K562 (cell line): ENCODE results near the gene SOX12. TPM values are rescaled to one million over a fixed set of nuclear protein-coding genes. Genes with fewer than 3 reads are reported as not detected.

ENCODE experiments used
- ATAC-seq: fragments of 200-7000 bp; cut with Tn5 transposase; 3 replicates; pipeline ENCODE4 v1.9.1; 2020; ENCODE audit warnings: moderate library complexity
- BruUV-seq: library from RNA; stranded (reverse); fragments of 400-500 nt; replicated peaks from 2 replicates; lab custom pipeline; 2021; lab: Mats Ljungman, UMichigan
- CTCF ChIA-PET: fragments of 300-600 bp; formaldehyde crosslinking; extraction: SDS; loops from one replicate; lab custom pipeline; 2021; ENCODE audit warnings: low intra/inter-chr PET ratio; lab: Yijun Ruan, JAX
- POLR2A ChIA-PET: fragments of 300-600, 350-650 bp; sonication (Branson Sonifier 250); formaldehyde crosslinking; extraction: SDS; loops from one replicate; lab custom pipeline; 2021; ENCODE audit warnings: antibody characterized with exemption, inconsistent platforms; lab: Yijun Ruan, JAX
- DNase-seq, 4 experiments: peaks; one replicate each; pipeline versions ENCODE4 v3.0.0 to v3.0.0-alpha.2; 2011 to 2018; ENCODE audit warnings: low spot score in 3 of 4, mixed read lengths in 3 of 4; ENCODE audit errors: extremely low read depth in 1 of 4
- FAIRE-seq: peaks from 2 replicates; lab custom pipeline; 2011; peaks lifted over from hg19 to GRCh38; lab: Jason Lieb, UNC
- H2AFZ ChIP-seq: 2 replicates; pipeline ENCODE4 v1.6.0; 2011; ENCODE audit warnings: low read depth, low read length, control low read depth, inconsistent platforms
- H3K27ac ChIP-seq: fragments of 200-600 bp; 3 replicates; pipeline ENCODE4 v1.8.0; 2011; ENCODE audit warnings: low read depth, mild to moderate bottlenecking, control low read depth, inconsistent platforms, low read length, moderate library complexity, mixed read lengths; ENCODE audit errors: extremely low read depth
- H3K27me3 ChIP-seq, 2 experiments: fragments of 300-600 bp in 1 of 2; 2 replicates in 1 of 2; 3 replicates in 1 of 2; pipeline versions ENCODE4 v1.6.0 to v1.8.0; 2011; ENCODE audit warnings: inconsistent platforms in 2 of 2, low read length in 2 of 2, mild to moderate bottlenecking in 1 of 2, mixed read lengths in 1 of 2, moderate library complexity in 1 of 2; ENCODE audit not compliant: control insufficient read depth in 2 of 2, insufficient read depth in 2 of 2
- H3K36me3 ChIP-seq: fragments of 300-600 bp; 3 replicates; pipeline ENCODE4 v1.8.0; 2011; ENCODE audit warnings: mild to moderate bottlenecking, low read length, inconsistent platforms; ENCODE audit not compliant: control insufficient read depth, insufficient read depth
- H3K4me1 ChIP-seq, 2 experiments: fragments of 200-600 bp in 1 of 2; replicated peaks in 1 of 2; 2 replicates in 1 of 2; 3 replicates in 1 of 2; pipeline versions ENCODE4 v1.5.1 to v1.8.0; 2011; ENCODE audit warnings: inconsistent platforms in 2 of 2, low read length in 2 of 2, mild to moderate bottlenecking in 1 of 2, mixed read lengths in 1 of 2, moderate library complexity in 1 of 2; ENCODE audit not compliant: control insufficient read depth in 2 of 2, insufficient read depth in 2 of 2
- H3K4me2 ChIP-seq: 2 replicates; pipeline ENCODE4 v1.6.1; 2011; ENCODE audit warnings: low read length, control low read depth, inconsistent platforms, mixed read lengths; ENCODE audit not compliant: insufficient read depth
- H3K4me3 ChIP-seq: fragments of 200-600 bp; sonication (generic), shearing (Covaris generic); 2 replicates; pipeline ENCODE4 v1.5.1; 2016; ENCODE audit warnings: control low read depth, inconsistent platforms
- H3K79me2 ChIP-seq: fragments of 200-600 bp; 3 replicates; pipeline ENCODE4 v1.8.0; 2011; ENCODE audit warnings: low read length, inconsistent platforms; ENCODE audit not compliant: control insufficient read depth, insufficient read depth
- H3K9ac ChIP-seq, 2 experiments: 2 replicates each; pipeline versions ENCODE4 v1.6.0 to v1.6.1; 2011; ENCODE audit warnings: low read depth in 2 of 2, low read length in 2 of 2, control low read depth in 1 of 2, inconsistent platforms in 1 of 2, mild to moderate bottlenecking in 1 of 2, mixed read lengths in 1 of 2; ENCODE audit not compliant: insufficient read depth in 1 of 2
- H3K9me1 ChIP-seq: one replicate; pipeline ENCODE4 v1.6.0; 2011; ENCODE audit warnings: inconsistent platforms, mild to moderate bottlenecking, low read length, moderate library complexity; ENCODE audit not compliant: control insufficient read depth, insufficient read depth
- H3K9me3 ChIP-seq: replicated peaks from 2 replicates; pipeline ENCODE4 v1.5.1; 2011; ENCODE audit warnings: low read depth, low read length, inconsistent platforms; ENCODE audit not compliant: control insufficient read depth, insufficient read depth
- H4K20me1 ChIP-seq: replicated peaks from 2 replicates; pipeline ENCODE4 v1.6.1; 2011; ENCODE audit warnings: low read length, inconsistent platforms, mixed read lengths; ENCODE audit not compliant: control insufficient read depth, insufficient read depth
- CEBPB ChIP-seq: fragments of 450-650 bp; IDR thresholded peaks from 2 replicates; pipeline ENCODE4 v1.6.1; 2016; ENCODE audit warnings: missing genetic modification characterization, missing compliant biosample characterization
- CEBPG ChIP-seq, 3 experiments: fragments of 200-800 bp in 1 of 3; sonication (Bioruptor generic) in 1 of 3; sonication (generic) in 1 of 3; formaldehyde crosslinking in 1 of 3; IDR thresholded peaks in 2 of 3; conservative IDR thresholded peaks in 1 of 3; 2 replicates each; pipeline versions ENCODE4 v1.6.1 to v1.8.0; 2016 to 2022; ENCODE audit warnings: missing compliant biosample characterization in 2 of 3, missing genetic modification characterization in 2 of 3, mild to moderate bottlenecking in 1 of 3, missing genetic modification reagents in 1 of 3
- KLF6 ChIP-seq: fragments of 250-450 bp; sonication (Bioruptor Pico); IDR thresholded peaks from 2 replicates; pipeline ENCODE4 v1.4.0; 2020; ENCODE audit warnings: mild to moderate bottlenecking, moderate library complexity, borderline replicate concordance
- MYC ChIP-seq, 2 experiments: fragments of 250-450 bp in 1 of 2; sonication (Bioruptor Pico) in 1 of 2; IDR thresholded peaks; 2 replicates each; pipeline versions ENCODE4 v1.5.1 to v1.6.1; 2012 to 2021; ENCODE audit warnings: low read depth in 2 of 2, borderline replicate concordance in 1 of 2, improper control_type of control experiment in 1 of 2, low read length in 1 of 2, mild to moderate bottlenecking in 1 of 2, moderate library complexity in 1 of 2
- NFRKB ChIP-seq: fragments of 450-650 bp; IDR thresholded peaks from 2 replicates; pipeline ENCODE4 v1.6.1; 2016; ENCODE audit warnings: low read depth
- POLR2H ChIP-seq: IDR thresholded peaks from 2 replicates; pipeline ENCODE4 v1.6.1; 2016; ENCODE audit warnings: missing genetic modification characterization, low read depth, mild to moderate bottlenecking, control low read depth, missing compliant biosample characterization, moderate library complexity
- TEAD2 ChIP-seq: fragments of 450-650 bp; IDR thresholded peaks from 2 replicates; pipeline ENCODE4 v1.6.1; 2016; ENCODE audit warnings: missing genetic modification characterization, control low read depth, missing compliant biosample characterization
- ZFP30 ChIP-seq: fragments of 250-450 bp; sonication (Bioruptor Pico); IDR thresholded peaks from 2 replicates; pipeline ENCODE4 v1.8.0; 2022; ENCODE audit warnings: moderate library complexity, mild to moderate bottlenecking, inconsistent platforms, borderline replicate concordance
- ZNF398 ChIP-seq: fragments of 250-450 bp; sonication (Bioruptor Pico); IDR thresholded peaks from 2 replicates; pipeline ENCODE4 v1.8.0; 2021; ENCODE audit warnings: moderate library complexity, mild to moderate bottlenecking, inconsistent platforms
- ZNF592 ChIP-seq: fragments of 450-650 bp; IDR thresholded peaks from 2 replicates; pipeline ENCODE4 v1.6.1; 2017; ENCODE audit warnings: antibody characterized with exemption, mild to moderate bottlenecking
- WGBS: fragments of 100-300 bp; shearing (Covaris generic); methylation state at CpG from one replicate; pipeline ENCODE4 v1.1.6; 2016; ENCODE audit warnings: low coverage, mixed read lengths; ENCODE audit not compliant: insufficient coverage; ENCODE audit errors: missing lambda C conversion rate; 5-methylcytosine and 5-hydroxymethylcytosine counted together
- in situ Hi-C: fragments of 300-500 bp; cut with MboI; formaldehyde crosslinking; loops from 4 replicates; pipeline ENCODE4 v1.15.0; 2018; ENCODE audit warnings: inconsistent platforms, mixed read lengths
- intact Hi-C: fragments of 100-400 bp; cut with micrococcal nuclease; formaldehyde crosslinking; loops from 2 replicates; pipeline ENCODE4 v1.14.2; 2022
- polyA plus RNA-seq, 8 experiments: library from polyadenylated mRNA; depleted of rRNA in 4 of 8; stranded (reverse) in 5 of 8; unstranded in 3 of 8; fragments of >200 nt; fragmentation: Nextera tagmentation in 2 of 8; fragmentation: Illumina TruSeq in 1 of 8; extraction: Ambion mirVana in 2 of 8; extraction: Trizol in 1 of 8; gene quantifications; 2 replicates each; pipeline versions ENCODE4 v1.2.1 to v1.2.3, GENCODE V29; 2011 to 2014; ENCODE audit warnings: inconsistent platforms in 1 of 8, missing spikeins in 1 of 8
- total RNA-seq, 7 experiments: library from RNA; depleted of rRNA in 6 of 7; stranded (reverse); fragments of >200 nt in 6 of 7; fragmentation: Illumina TruSeq in 2 of 7; extraction: Trizol in 2 of 7; gene quantifications; 2 replicates each; pipeline versions ENCODE4 v1.2.1 to v1.2.3, GENCODE V29; 2011 to 2021; ENCODE audit warnings: low replicate concordance in 1 of 7

Gene SOX12
- total and polyA plus RNA-seq, 9 of the 15 experiments (the other 6 are each of a cell fraction or from before 2014, with no cell fraction given): 0.42 to 26.3 (median 2.6) TPM

- Histone ChIP-seq H2AFZ (0 out of 2 replicates have a peak overlapping the region, but pooled peaks have one; percentile 9), H4K20me1 (no peaks in the 10 kb centered on the region), H3K27me3 (no peaks in the 10 kb centered on the region), H3K9me3 (no peaks in the 10 kb centered on the region)
- WGBS: 85% methylated on average over 4 of the region's 4 CpGs
- peak; percentile 47; the same call in 1 of the 2 replicates for TF ChIP-seq ZNF592
- TF ChIP-seq CEBPB (tag): peak; percentile 39; the same call in 1 of the 2 replicates
- no peak for TF ChIP-seq MYC (IDR thresholded peaks at IDR 0.05; ENCODE audit: low read depth, low read length)
- 0 out of 2 replicates have a peak, but pooled peaks have one; percentile 43 for TF ChIP-seq MYC (CRISPR knock-in tag; IDR thresholded peaks at IDR 0.05; ENCODE audit: borderline replicate concordance, low read depth)
- peak; percentile 20; the same call in 1 of the 2 replicates for TF ChIP-seq NFRKB
- TF ChIP-seq CEBPG (CRISPR knock-in tag; IDR thresholded peaks at IDR 0.05): no peak
- peak in 1 of 2 experiments; percentile 48; a peak in 1 of 4 replicates for TF ChIP-seq CEBPG (tag; conservative IDR thresholded peaks at IDR 0.05 in 1 of 2, IDR thresholded peaks at IDR 0.05 in 1 of 2)
- 0 out of 2 replicates have a peak, but pooled peaks have one; percentile 18 for TF ChIP-seq ZNF398 (CRISPR knock-in tag)
- no peak for TF ChIP-seq POLR2H (tag)
- no peak for TF ChIP-seq ZFP30 (CRISPR knock-in tag)
- TF ChIP-seq TEAD2 (tag): 0 out of 2 replicates have a peak, but pooled peaks have one; percentile 4
- 0 out of 2 replicates have a peak, but pooled peaks have one; percentile 53 for TF ChIP-seq KLF6 (CRISPR knock-in tag)
- TF ChIP-seq, all 486 proteins: peak for 8
- in situ Hi-C loops: no loop called here
- H3K4me3 ChIP-seq: no peak overlapping the region
- peaks cover 59 to 74% of the 10 kb centered on the region in 2 experiments for H3K4me1 ChIP-seq
- no TSS peak for BruUV-seq
- peaks cover 5% of the 10 kb centered on the region; the same call in 2 of the 3 replicates for H3K79me2 ChIP-seq
- POLR2A ChIA-PET: interaction anchor here (0.6 to 7.5 kb wide), 4 partner anchors 8 to 22 kb away, joined by 3 to 100 read pairs (median 4); partner anchors contain the start of genes NRSN2 and TRIB3
- FAIRE-seq (no peak), DNase-seq (no peak), ATAC-seq (no peak)
- H3K36me3 ChIP-seq: no peaks in the 10 kb centered on the region
- no peaks in the 10 kb centered on the region for H3K9me1 ChIP-seq
- H3K27ac ChIP-seq: peak overlapping the region; percentile 56; the same call in 2 of the 3 replicates
- H3K4me2 ChIP-seq: no peak overlapping the region; the same call in 1 of the 2 replicates
- peak overlapping the region; percentile 8 to 40; a peak in 2 of 4 replicates for H3K9ac ChIP-seq
- CTCF ChIA-PET: no interaction called here
- intact Hi-C loops: no loop called here
These were observed 43.6 kb downstream of the SOX12 start for GRCh38 chr20:368915-369314.
